ENCODE measurements around the gene NOC2L. TPM values are rescaled to one million over a fixed set of nuclear protein-coding genes. Genes with fewer than 3 reads are reported as not detected.
A peak's percentile ranks its signal among the peaks of the same experiment; 100 is the strongest.
"Not testable (repeated sequence)": the region's sequence is repeated elsewhere in the genome, so short reads cannot be mapped to it uniquely, and the experiment has no call there.

The NOC2L gene
- total RNA-seq, 1 donor from 2014 or later, result 90.3 TPM

GRCh38 chr1:950268-950667, 8.8 kb downstream of the NOC2L start:
- Mint-ChIP-seq H3K27ac (ENCODE audit: unreplicated experiment) (no peak overlapping the region), H3K4me3 (ENCODE audit: unreplicated experiment) (peak overlapping the region; percentile 49), H3K4me1 (ENCODE audit: low read depth, unreplicated experiment) (peaks cover 4% of the 10 kb centered on the region), H3K27me3 (ENCODE audit: unreplicated experiment) (peaks cover 4% of the 10 kb centered on the region), H3K9me3 (ENCODE audit: unreplicated experiment) (peaks cover 6% of the 10 kb centered on the region), H3K36me3 (ENCODE audit: unreplicated experiment) (no peaks in the 10 kb centered on the region)
- no peak for DNase-seq
- TF ChIP-seq CTCF (IDR thresholded peaks at IDR 0.05; ENCODE audit: partially characterized antibody, unreplicated experiment), result no peak

- peaks cover 11% of the 10 kb centered on the region for H3K4me1 Mint-ChIP-seq (ENCODE audit: low read depth, unreplicated experiment)
- peaks cover 12% of the 10 kb centered on the region for H3K27me3 Mint-ChIP-seq (ENCODE audit: unreplicated experiment)
- H3K36me3 Mint-ChIP-seq (ENCODE audit: unreplicated experiment), result no peaks in the 10 kb centered on the region
- TF ChIP-seq CTCF (IDR thresholded peaks at IDR 0.05; ENCODE audit: partially characterized antibody, unreplicated experiment), result no peak
- H3K27ac Mint-ChIP-seq (ENCODE audit: unreplicated experiment), result no peak overlapping the region
- peaks cover 11% of the 10 kb centered on the region for H3K9me3 Mint-ChIP-seq (ENCODE audit: unreplicated experiment)
- no peak for DNase-seq
- no peak overlapping the region for H3K4me3 Mint-ChIP-seq (ENCODE audit: unreplicated experiment)
These were observed 11.1 kb downstream of the NOC2L start for GRCh38 chr1:947958-948357.

GRCh38 chr1:946811-947210, 12.2 kb downstream of the NOC2L start:
- Mint-ChIP-seq H3K27me3 (ENCODE audit: unreplicated experiment) (peaks cover 12% of the 10 kb centered on the region), H3K4me1 (ENCODE audit: low read depth, unreplicated experiment) (peaks cover 11% of the 10 kb centered on the region), H3K9me3 (ENCODE audit: unreplicated experiment) (peaks cover 11% of the 10 kb centered on the region)
- not testable (repeated sequence) for H3K36me3 Mint-ChIP-seq (ENCODE audit: unreplicated experiment); H3K4me3 Mint-ChIP-seq (ENCODE audit: unreplicated experiment); DNase-seq; H3K27ac Mint-ChIP-seq (ENCODE audit: unreplicated experiment)

- Mint-ChIP-seq H3K4me3 (ENCODE audit: unreplicated experiment) (no peak overlapping the region), H3K27ac (ENCODE audit: unreplicated experiment) (no peak overlapping the region), H3K9me3 (ENCODE audit: unreplicated experiment) (peaks cover 11% of the 10 kb centered on the region), H3K36me3 (ENCODE audit: unreplicated experiment) (no peaks in the 10 kb centered on the region), H3K4me1 (ENCODE audit: low read depth, unreplicated experiment) (peaks cover 11% of the 10 kb centered on the region), H3K27me3 (ENCODE audit: unreplicated experiment) (peaks cover 14% of the 10 kb centered on the region)
- DNase-seq, result no peak
- TF ChIP-seq CTCF (IDR thresholded peaks at IDR 0.05; ENCODE audit: partially characterized antibody, unreplicated experiment), result no peak
These were observed 13.1 kb downstream of the NOC2L start for GRCh38 chr1:945688-946556.

- H3K9me3 Mint-ChIP-seq (ENCODE audit: unreplicated experiment), result peaks cover 10% of the 10 kb centered on the region
- peak overlapping the region; percentile 64 for H3K4me3 Mint-ChIP-seq (ENCODE audit: unreplicated experiment)
- TF ChIP-seq CTCF (IDR thresholded peaks at IDR 0.05; ENCODE audit: partially characterized antibody, unreplicated experiment), result no peak
- peaks cover 14% of the 10 kb centered on the region for H3K27me3 Mint-ChIP-seq (ENCODE audit: unreplicated experiment)
- H3K36me3 Mint-ChIP-seq (ENCODE audit: unreplicated experiment), result no peaks in the 10 kb centered on the region
- peak overlapping the region; percentile 85 for H3K27ac Mint-ChIP-seq (ENCODE audit: unreplicated experiment)
- DNase-seq, result peak; percentile 83
- H3K4me1 Mint-ChIP-seq (ENCODE audit: low read depth, unreplicated experiment), result peaks cover 11% of the 10 kb centered on the region
These were observed 14.4 kb downstream of the NOC2L start for GRCh38 chr1:944341-945325.
